Mesothelial cell of epicardium (in vitro differentiated cells): ENCODE measurements around the gene DAB2IP. TPM values are rescaled to one million over a fixed set of nuclear protein-coding genes. Genes with fewer than 3 reads are reported as not detected.

Source experiments
- DNase-seq, 2 experiments: peaks; one replicate each; pipeline ENCODE4 v3.0.0; 2021; ENCODE audit warnings: low spot score in 2 of 2; ENCODE audit not compliant: unreplicated experiment in 2 of 2
- H3K27ac Mint-ChIP-seq: 2 replicates; pipeline ENCODE4 v1.8.0; 2021; ENCODE audit warnings: mixed read lengths
- H3K27me3 Mint-ChIP-seq: 2 replicates; pipeline ENCODE4 v1.8.0; 2021; ENCODE audit warnings: low read depth, mixed read lengths
- H3K36me3 Mint-ChIP-seq: 2 replicates; pipeline ENCODE4 v1.8.0; 2021; ENCODE audit warnings: mixed read lengths
- H3K4me1 Mint-ChIP-seq: 2 replicates; pipeline ENCODE4 v1.8.0; 2021; ENCODE audit warnings: mixed read lengths
- H3K4me3 Mint-ChIP-seq: 2 replicates; pipeline ENCODE4 v1.8.0; 2021; ENCODE audit warnings: mild to moderate bottlenecking, moderate library complexity, mixed read lengths
- H3K9me3 Mint-ChIP-seq: 2 replicates; pipeline ENCODE4 v1.8.0; 2021; ENCODE audit warnings: mixed read lengths
- total RNA-seq: library from RNA; stranded (reverse); gene quantifications from 3 replicates; pipeline ENCODE4 v1.2.1, GENCODE V29; 2021
- TF ChIP-seq, protein P1 (sequence below): fragments of 200-600 bp; sonication (generic); IDR thresholded peaks from one replicate; pipeline ENCODE4 v1.5.0; 2021; ENCODE audit warnings: antibody characterized with exemption; ENCODE audit not compliant: unreplicated experiment

The DAB2IP gene
- total RNA-seq, 1 donor from 2014 or later, result 75.7 TPM

DNA sequence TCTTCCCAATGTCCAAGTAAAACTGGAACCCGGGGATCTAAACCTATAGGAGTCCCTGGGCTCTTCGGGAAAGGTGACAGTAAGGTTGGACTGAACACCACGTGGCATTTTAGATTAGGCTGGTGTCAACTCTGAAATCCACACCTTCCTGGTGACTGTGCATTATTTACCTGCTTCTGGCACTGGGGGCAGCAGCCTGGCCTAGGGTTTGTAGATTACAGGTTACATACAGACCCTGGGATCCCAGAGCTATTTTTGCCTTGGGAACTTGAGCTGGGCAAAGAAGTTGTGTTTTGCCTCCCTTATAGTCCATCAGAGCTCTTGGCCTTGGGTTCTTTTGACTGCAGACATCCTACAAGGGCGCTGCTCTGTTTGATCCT lies 173.2 kb downstream of the DAB2IP start:
- no peaks in the 10 kb centered on the region for H3K9me3 Mint-ChIP-seq
- no peak overlapping the region for H3K4me3 Mint-ChIP-seq
- no peak for DNase-seq
- H3K27me3 Mint-ChIP-seq, result no peaks in the 10 kb centered on the region
- no peaks in the 10 kb centered on the region for H3K36me3 Mint-ChIP-seq
- peaks cover 6% of the 10 kb centered on the region for H3K4me1 Mint-ChIP-seq
- H3K27ac Mint-ChIP-seq, result no peak overlapping the region
- TF ChIP-seq, protein P1, sequence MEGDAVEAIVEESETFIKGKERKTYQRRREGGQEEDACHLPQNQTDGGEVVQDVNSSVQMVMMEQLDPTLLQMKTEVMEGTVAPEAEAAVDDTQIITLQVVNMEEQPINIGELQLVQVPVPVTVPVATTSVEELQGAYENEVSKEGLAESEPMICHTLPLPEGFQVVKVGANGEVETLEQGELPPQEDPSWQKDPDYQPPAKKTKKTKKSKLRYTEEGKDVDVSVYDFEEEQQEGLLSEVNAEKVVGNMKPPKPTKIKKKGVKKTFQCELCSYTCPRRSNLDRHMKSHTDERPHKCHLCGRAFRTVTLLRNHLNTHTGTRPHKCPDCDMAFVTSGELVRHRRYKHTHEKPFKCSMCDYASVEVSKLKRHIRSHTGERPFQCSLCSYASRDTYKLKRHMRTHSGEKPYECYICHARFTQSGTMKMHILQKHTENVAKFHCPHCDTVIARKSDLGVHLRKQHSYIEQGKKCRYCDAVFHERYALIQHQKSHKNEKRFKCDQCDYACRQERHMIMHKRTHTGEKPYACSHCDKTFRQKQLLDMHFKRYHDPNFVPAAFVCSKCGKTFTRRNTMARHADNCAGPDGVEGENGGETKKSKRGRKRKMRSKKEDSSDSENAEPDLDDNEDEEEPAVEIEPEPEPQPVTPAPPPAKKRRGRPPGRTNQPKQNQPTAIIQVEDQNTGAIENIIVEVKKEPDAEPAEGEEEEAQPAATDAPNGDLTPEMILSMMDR, result no peak

DNA sequence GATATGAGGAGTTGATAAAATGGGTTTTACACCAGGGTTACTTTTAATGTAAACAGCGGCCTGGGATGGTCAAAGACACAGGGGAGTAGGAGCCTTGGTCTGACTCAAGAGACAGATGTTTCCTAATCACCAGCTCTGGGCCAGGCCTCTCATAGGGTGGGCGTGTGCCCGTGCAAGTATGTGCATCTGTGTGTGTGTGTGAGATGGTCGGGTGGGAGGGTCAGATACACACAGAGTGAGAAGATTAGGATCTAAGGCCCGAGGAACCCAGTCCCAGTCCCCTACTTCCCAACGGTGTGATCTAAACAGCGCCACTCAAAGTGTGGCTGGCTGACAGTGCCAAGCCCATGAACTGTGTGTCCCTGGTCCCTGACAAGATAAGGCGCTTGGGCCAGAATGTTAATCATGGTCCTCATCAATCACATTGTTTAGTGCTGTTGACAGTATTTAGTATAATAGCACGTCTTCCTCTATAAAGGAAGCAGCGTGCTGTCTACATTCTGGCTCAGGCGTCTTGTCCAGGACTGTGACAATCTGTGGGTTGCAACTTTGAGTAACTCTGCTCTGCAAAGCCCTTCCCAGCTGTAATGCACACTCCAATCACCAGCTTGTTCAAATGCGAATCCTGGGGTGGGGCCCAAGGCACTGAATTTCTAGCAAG lies 173.7 kb downstream of the DAB2IP start:
- Mint-ChIP-seq H3K4me3 (no peak overlapping the region), H3K36me3 (no peaks in the 10 kb centered on the region), H3K27me3 (no peaks in the 10 kb centered on the region), H3K4me1 (peaks cover 3% of the 10 kb centered on the region), H3K27ac (no peak overlapping the region), H3K9me3 (no peaks in the 10 kb centered on the region)
- DNase-seq, result no peak
- TF ChIP-seq, protein P1, result no peak

DNA sequence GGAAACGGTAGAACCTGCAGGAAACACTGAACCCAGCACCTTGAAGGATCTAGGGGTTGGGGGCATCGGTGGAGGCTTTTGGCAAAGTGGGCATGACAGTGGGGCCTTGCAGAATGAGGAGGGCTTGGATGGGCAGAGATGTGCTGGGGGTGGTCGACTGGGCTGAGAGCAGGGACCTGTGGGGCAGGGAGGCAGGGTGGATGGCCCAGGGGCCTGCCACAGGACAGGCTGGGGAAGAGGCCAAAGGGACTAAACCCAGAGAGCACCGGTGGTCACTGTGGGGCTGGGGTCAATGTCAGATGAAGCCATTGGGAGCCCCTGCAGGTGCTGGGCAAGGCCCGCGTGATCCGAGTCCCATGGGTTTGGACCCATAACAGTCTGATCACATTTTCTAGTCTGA lies 175.3 kb downstream of the DAB2IP start:
- H3K4me1 Mint-ChIP-seq, result no peaks in the 10 kb centered on the region
- TF ChIP-seq, protein P1, result no peak
- no peaks in the 10 kb centered on the region for H3K36me3 Mint-ChIP-seq
- H3K4me3 Mint-ChIP-seq, result no peak overlapping the region
- H3K9me3 Mint-ChIP-seq, result no peaks in the 10 kb centered on the region
- no peak overlapping the region for H3K27ac Mint-ChIP-seq
- H3K27me3 Mint-ChIP-seq, result no peaks in the 10 kb centered on the region
- DNase-seq, result no peak

DNA sequence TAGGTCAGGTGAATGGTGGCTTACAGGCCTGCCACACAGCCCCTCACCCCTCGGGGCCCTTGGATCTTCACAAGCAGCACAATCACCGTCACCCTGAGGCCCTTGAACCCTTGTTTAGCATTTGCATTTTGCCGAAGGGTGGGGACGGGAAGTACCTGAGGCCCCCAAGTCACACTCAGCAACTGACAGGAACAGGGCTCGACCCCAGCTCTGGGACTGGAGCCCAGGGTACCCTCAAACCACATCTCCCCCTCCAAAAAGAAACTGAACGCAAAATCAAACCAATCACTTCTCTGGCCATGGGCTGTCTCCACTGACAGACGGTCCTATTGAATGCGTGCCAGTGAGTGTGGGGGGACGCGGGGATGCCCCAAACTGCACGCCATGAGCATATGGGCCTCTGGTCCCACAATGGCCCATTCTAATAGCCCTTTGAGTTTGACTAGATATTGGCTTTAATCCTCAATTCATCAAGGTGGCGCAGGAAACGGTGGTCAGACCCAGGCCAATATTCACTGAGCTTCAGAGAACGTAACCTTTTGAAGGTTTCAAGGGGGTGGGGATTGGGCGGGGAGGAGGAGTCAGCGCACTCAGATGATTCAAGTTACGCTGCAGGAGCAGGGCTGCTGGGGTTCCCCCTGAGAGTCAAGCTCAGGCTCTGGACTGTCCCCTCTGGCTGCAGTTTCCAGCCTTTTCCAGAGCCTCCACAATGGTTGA lies 176.0 kb downstream of the DAB2IP start:
- DNase-seq, result no peak
- H3K4me1 Mint-ChIP-seq, result no peaks in the 10 kb centered on the region
- H3K27ac Mint-ChIP-seq, result no peak overlapping the region
- H3K27me3 Mint-ChIP-seq, result no peaks in the 10 kb centered on the region
- TF ChIP-seq, protein P1, result no peak
- H3K4me3 Mint-ChIP-seq, result no peak overlapping the region
- H3K9me3 Mint-ChIP-seq, result no peaks in the 10 kb centered on the region
- H3K36me3 Mint-ChIP-seq, result no peaks in the 10 kb centered on the region

DNA sequence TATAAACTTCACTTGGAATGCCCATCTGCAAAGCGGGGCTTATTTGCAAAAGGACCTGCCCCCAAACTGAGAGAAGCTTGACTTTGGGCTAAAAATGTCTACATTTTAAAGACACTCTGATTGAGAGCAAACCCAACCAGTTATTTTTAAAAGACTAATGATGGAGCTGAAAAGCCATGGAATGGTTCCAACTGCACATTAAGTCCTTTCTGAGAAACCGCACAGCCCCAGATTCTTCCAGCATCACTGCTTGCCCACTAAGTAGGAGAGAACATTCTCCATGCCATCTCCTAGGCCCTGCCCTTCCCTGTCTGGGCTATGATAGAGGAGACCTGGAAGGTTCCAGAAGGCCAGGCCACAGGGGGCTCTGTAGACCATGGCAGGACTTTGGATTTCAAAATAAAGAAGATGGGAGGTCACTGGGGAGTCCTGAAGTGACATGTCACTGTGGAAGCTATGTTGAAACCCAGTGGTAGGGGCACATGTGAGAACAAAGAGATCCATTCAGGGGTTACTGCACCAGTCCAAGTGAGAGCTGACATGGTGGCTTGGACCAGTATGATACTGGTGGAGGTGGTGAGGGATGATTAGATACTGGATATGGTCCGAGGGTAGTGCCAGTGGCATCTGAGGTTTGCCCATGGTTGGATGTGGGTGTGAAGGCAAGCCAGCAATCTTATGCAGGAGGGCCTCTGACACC lies 179.2 kb downstream of the DAB2IP start:
- no peaks in the 10 kb centered on the region for H3K27me3 Mint-ChIP-seq
- H3K4me1 Mint-ChIP-seq, result no peaks in the 10 kb centered on the region
- no peaks in the 10 kb centered on the region for H3K36me3 Mint-ChIP-seq
- H3K9me3 Mint-ChIP-seq, result no peaks in the 10 kb centered on the region
- H3K27ac Mint-ChIP-seq, result no peak overlapping the region
- TF ChIP-seq, protein P1, result no peak
- DNase-seq, result peak in 1 of 2 experiments; percentile 31
- H3K4me3 Mint-ChIP-seq, result no peak overlapping the region
